NB4 (cell line): ENCODE data around the gene COX7A2.

ENCODE experiments used
- DNase-seq: peaks from one replicate; pipeline ENCODE4 v3.0.0; 2010; ENCODE audit warnings: low read depth
- H3K4me3 ChIP-seq: one replicate; pipeline ENCODE4 v1.5.1; 2011; ENCODE audit warnings: mild to moderate bottlenecking, low read depth, low read length, moderate library complexity
- CTCF ChIP-seq: IDR thresholded peaks from one replicate; pipeline ENCODE4 v1.5.1; 2012; ENCODE audit warnings: low read depth, low read length
- MAX ChIP-seq: IDR thresholded peaks from 2 replicates; pipeline ENCODE4 v1.6.1; 2011; ENCODE audit warnings: low read depth, low read length
- MYC ChIP-seq: IDR thresholded peaks from 2 replicates; pipeline ENCODE4 v1.6.1; 2011; ENCODE audit warnings: low read depth, low read length
- POLR2A ChIP-seq: IDR thresholded peaks from 2 replicates; pipeline ENCODE4 v1.6.1; 2011; ENCODE audit warnings: mild to moderate bottlenecking; ENCODE audit not compliant: insufficient read length; ENCODE audit errors: extremely low read depth

Gene COX7A2

DNA sequence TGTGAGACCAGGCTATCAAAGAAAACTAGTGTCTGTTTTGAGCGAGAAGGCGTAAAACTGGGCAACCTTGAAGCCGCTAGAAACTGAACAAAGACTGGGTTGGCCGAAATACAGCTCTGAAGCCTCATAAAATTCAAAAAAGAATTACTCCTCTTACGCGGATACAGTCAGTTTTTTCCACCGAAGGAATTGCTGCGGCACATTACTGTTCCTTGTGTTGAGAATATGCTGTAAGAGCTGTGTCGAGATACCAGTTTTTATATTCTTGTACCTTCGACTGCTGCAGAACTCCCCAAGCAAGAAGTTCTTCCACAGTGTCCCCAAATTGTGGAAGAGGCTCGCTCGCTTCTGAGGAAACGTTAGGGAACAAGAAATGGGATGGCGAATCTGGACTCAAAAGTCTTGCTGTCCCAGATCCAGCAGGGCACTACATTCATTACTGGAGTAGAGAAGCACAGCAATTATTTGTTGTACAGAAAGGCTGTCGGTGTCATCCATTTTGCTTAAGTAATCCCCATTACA, 523 bp upstream of the COX7A2 start:
- no peak for DNase-seq
- H3K4me3 ChIP-seq = peak overlapping the region; percentile 76
- no peak for TF ChIP-seq MAX
- TF ChIP-seq CTCF = no peak
- TF ChIP-seq POLR2A = no peak
- TF ChIP-seq MYC = no peak

GRCh38 chr6:75236630-75237029, 7.0 kb downstream of the COX7A2 start:
- TF ChIP-seq MAX = no peak
- no peak for TF ChIP-seq POLR2A
- TF ChIP-seq MYC = no peak
- TF ChIP-seq CTCF = no peak
- DNase-seq = no peak
- no peak overlapping the region for H3K4me3 ChIP-seq

DNA sequence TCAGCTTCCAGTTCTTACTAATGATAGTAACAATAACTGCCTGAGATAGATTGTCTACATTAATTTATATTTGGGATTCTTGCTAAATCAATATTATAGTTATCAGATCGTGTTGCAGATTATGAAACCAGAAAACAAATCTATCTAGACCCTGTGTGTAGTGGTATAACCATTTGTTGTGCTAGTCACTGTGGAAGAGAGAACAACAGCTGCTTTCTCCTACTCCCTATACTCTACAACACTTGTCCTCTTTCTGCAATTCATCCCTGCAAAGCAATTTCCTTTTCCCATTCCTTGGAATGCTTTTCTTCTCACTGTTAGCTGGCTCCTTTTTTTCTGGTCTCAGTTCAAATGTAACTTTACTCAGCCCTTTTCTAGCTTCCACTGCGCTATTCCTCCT, 8.3 kb downstream of the COX7A2 start:
- no peak overlapping the region for H3K4me3 ChIP-seq
- TF ChIP-seq MAX (no peak), CTCF (no peak), MYC (no peak), POLR2A (no peak)
- DNase-seq = no peak

DNA sequence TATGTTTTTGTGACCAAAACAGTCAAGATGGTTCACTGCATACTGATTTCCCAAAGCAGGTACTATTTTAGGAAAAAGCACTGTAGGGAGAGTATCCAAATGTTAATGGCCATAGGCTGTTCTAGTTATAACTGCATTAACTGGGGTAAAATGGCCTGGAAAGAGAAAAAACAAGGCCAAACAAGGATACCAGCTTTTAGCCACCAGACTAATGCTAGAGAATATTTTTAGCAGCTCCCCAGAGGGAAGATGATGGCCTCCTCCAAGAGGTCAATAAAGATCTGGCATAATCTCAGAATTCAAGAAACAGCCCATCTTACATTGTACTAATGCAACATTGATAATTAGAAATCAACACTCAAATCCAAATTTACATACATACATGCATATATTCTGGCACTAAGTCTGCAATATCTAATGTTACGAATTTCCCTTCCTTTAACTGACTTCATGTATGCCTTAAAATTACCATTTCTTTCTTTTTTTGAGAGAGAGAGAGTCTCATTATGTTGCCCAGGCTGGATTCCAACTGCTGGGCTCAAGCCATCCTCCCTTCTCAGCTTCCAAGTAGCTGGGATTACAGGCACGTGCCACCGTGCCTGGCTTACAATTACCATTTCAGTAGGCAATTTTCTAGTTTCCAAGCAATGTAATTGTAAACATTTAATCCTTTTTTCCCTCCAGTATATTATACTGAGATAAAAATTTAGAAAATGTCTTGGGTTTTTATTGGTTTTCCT, 9.3 kb downstream of the COX7A2 start:
- no peak overlapping the region for H3K4me3 ChIP-seq
- DNase-seq = no peak
- TF ChIP-seq POLR2A = no peak
- no peak for TF ChIP-seq CTCF
- no peak for TF ChIP-seq MYC
- no peak for TF ChIP-seq MAX

DNA sequence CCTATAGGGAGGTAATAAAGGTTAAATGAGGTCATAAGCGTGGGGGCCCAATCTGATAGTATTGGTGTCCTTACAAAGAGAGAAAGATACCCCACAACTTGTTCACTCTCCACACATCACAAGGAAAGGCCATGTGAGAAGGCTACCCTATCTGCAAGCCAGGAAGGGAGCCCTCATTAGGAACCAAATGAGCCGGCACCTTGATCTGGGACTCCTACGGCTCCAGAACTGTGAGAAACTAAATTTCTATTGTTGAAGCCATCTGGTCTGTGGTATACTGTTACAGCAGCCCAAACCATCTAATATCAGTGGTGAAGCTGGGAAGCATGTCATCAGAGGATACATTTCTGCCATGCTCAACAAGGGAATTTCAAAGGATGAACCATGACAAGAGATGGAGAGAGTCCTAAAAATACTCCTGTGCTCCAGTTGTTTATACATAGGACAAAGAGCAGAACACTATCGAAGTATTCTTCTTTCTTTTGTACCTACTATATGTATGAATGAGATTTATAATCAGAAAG, 10.4 kb downstream of the COX7A2 start:
- TF ChIP-seq CTCF (no peak), POLR2A (no peak), MYC (no peak), MAX (no peak)
- DNase-seq = no peak
- no peak overlapping the region for H3K4me3 ChIP-seq
